Karpas-422 (cell line): ENCODE measurements around the gene OR7D4. TPM values are rescaled to one million over a fixed set of nuclear protein-coding genes. Genes with fewer than 3 reads are reported as not detected.
A peak's percentile ranks its signal among the peaks of the same experiment; 100 is the strongest.
"Not testable (repeated sequence)": the region's sequence is repeated elsewhere in the genome, so short reads cannot be mapped to it uniquely, and the experiment has no call there.

Experiments
- DNase-seq: peaks from one replicate; pipeline ENCODE4 v3.0.0-alpha.2; 2015
- H2AFZ ChIP-seq: fragments of 200-600 bp; sonication (generic); 2 replicates; pipeline ENCODE4 v1.6.1; 2014; ENCODE audit warnings: antibody characterized with exemption, low read length, mixed read lengths
- H3K27ac ChIP-seq: fragments of 200-600 bp; sonication (generic); 2 replicates; pipeline ENCODE4 v1.5.1; 2014; ENCODE audit warnings: mild to moderate bottlenecking, low read length, moderate library complexity
- H3K27me3 ChIP-seq: fragments of 200-600 bp; sonication (generic); 2 replicates; pipeline ENCODE4 v1.6.1; 2014; ENCODE audit warnings: low read length, mixed read lengths
- H3K36me3 ChIP-seq: fragments of 200-600 bp; sonication (generic); 2 replicates; pipeline ENCODE4 v1.6.1; 2014; ENCODE audit warnings: low read length, mixed read lengths; ENCODE audit not compliant: insufficient read depth
- H3K4me1 ChIP-seq: fragments of 200-600 bp; sonication (generic); 2 replicates; pipeline ENCODE4 v1.6.1; 2014; ENCODE audit warnings: mild to moderate bottlenecking, low read length, mixed read lengths
- H3K4me2 ChIP-seq: fragments of 200-600 bp; sonication (generic); 2 replicates; pipeline ENCODE4 v1.6.1; 2014; ENCODE audit warnings: low read length, low read depth, mild to moderate bottlenecking; ENCODE audit not compliant: poor library complexity, severe bottlenecking
- H3K4me3 ChIP-seq: fragments of 200-600 bp; sonication (generic); 2 replicates; pipeline ENCODE4 v1.5.1; 2014; ENCODE audit warnings: mild to moderate bottlenecking, antibody characterized with exemption, low read length, mixed read lengths
- H3K79me2 ChIP-seq: fragments of 200-600 bp; sonication (generic); 2 replicates; pipeline ENCODE4 v1.6.1; 2014; ENCODE audit warnings: mild to moderate bottlenecking, low read length, mixed read lengths
- H3K9ac ChIP-seq: fragments of 200-600 bp; sonication (generic); 2 replicates; pipeline ENCODE4 v1.6.0; 2014; ENCODE audit warnings: low read length
- H3K9me2 ChIP-seq: fragments of 200-600 bp; sonication (generic), shearing (Covaris generic); replicated peaks from 2 replicates; pipeline ENCODE4 v1.6.0; 2014; ENCODE audit warnings: mild to moderate bottlenecking, low read length, moderate library complexity; ENCODE audit not compliant: insufficient read depth
- H3K9me3 ChIP-seq: fragments of 300-700, 200-600 bp; sonication (generic); 2 replicates; pipeline ENCODE4 v1.6.1; 2014; ENCODE audit warnings: low read length, mixed read lengths
- H4K20me1 ChIP-seq: fragments of 200-600 bp; sonication (generic); 2 replicates; pipeline ENCODE4 v1.6.1; 2014; ENCODE audit warnings: mild to moderate bottlenecking, antibody characterized with exemption, low read length, low read depth; ENCODE audit not compliant: insufficient read depth
- total RNA-seq: library from RNA; depleted of rRNA; stranded (reverse); fragments of >200 nt; shearing (Covaris generic); gene quantifications from 2 replicates; pipeline ENCODE4 v1.2.3, GENCODE V29; 2014; ENCODE audit warnings: low replicate concordance; rRNA removed

Gene OR7D4
- total RNA-seq = not detected in 2 replicates

DNA sequence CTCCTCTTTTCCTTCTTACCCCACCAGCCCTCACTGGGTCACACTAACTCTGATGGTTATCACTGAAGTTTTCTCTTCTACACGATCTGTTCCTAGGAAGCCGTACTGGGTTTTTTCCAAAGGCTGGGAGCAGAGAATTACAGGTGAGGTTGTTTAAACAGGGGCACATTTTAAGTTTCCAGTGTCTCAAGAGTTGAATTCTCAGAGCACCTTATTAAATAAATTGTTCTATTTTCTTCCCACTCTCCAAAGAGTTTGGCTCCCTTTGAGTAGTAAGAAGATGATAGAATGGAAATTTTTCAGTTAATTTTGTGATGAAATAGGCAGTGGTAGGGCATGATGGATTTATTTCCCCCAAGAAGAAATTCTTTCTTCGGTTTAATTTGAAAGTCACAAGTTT, at the start of gene OR7D4:
TSS of gene OR7D4 (minus strand) at position 101 of the 400 bp plus-strand sequence. CDS start 4,752 bp downstream, outside the sequence.
- Histone ChIP-seq H3K27me3 (no peaks in the 10 kb centered on the region), H3K9me2 (no peaks in the 10 kb centered on the region), H2AFZ (no peak within 1 kb of the TSS), H3K4me1 (no peaks in the 10 kb centered on the region), H4K20me1 (no peaks in the 10 kb centered on the region), H3K36me3 (no peaks in the 10 kb centered on the region), H3K27ac (no peak within 1 kb of the TSS), H3K9me3 (no peaks in the 10 kb centered on the region), H3K4me3 (no peak within 1 kb of the TSS), H3K9ac (no peak within 1 kb of the TSS), H3K4me2 (no peak within 1 kb of the TSS), H3K79me2 (no peaks in the 10 kb centered on the region)
- no peak for DNase-seq

DNA sequence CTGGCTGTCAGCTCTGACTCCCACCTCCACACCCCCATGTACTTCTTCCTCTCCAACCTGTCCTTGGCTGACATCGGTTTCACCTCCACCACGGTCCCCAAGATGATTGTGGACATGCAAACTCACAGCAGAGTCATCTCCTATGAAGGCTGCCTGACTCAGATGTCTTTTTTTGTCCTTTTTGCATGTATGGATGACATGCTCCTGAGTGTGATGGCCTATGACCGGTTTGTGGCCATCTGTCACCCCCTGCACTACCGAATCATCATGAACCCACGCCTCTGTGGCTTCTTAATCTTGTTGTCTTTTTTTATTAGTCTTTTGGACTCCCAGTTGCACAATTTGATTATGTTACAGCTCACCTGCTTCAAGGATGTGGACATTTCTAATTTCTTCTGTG, 31.8 kb upstream of the OR7D4 start:
- H3K4me3 ChIP-seq = no peak overlapping the region

DNA sequence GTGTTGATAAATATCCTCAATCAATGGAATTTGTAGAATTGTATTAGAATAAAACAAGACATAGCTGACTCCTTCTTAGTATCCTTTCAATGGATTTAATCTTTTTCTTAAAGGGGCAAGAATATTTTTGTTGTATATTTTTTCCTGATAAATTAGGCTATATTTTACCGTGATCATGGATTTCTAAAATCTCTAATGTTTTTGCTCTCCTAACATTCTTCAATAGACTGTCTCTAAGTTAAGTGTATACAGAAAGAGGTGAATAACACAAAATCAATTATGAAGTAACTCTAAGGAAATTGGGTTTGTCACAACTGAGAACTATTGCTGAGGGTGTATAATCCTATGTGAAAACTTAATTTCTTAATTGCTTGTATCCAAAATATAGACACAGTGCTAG, 31.2 kb upstream of the OR7D4 start, which contains the start of gene OR7E24:
TSS of gene OR7E24 (plus strand) at position 301 of the 400 bp plus-strand sequence. CDS start 114 bp downstream, outside the sequence.
- DNase-seq = no peak
- no peaks in the 10 kb centered on the region for H3K9me3 ChIP-seq
- no peak within 1 kb of the TSS for H3K4me2 ChIP-seq
- H3K4me1 ChIP-seq = no peaks in the 10 kb centered on the region
- H4K20me1 ChIP-seq = no peaks in the 10 kb centered on the region
- no peaks in the 10 kb centered on the region for H3K36me3 ChIP-seq
- H3K27me3 ChIP-seq = no peaks in the 10 kb centered on the region
- H3K9ac ChIP-seq = no peak within 1 kb of the TSS
- H2AFZ ChIP-seq = no peak within 1 kb of the TSS
- no peaks in the 10 kb centered on the region for H3K79me2 ChIP-seq
- H3K27ac ChIP-seq = no peak within 1 kb of the TSS
- no peaks in the 10 kb centered on the region for H3K9me2 ChIP-seq
- H3K4me3 ChIP-seq = no peak within 1 kb of the TSS

More for the DNA sequence above, 31.8 kb upstream of the OR7D4 start:
- Histone ChIP-seq H3K27me3 (no peaks in the 10 kb centered on the region), H4K20me1 (no peaks in the 10 kb centered on the region), H2AFZ (no peak overlapping the region), H3K9me2 (no peaks in the 10 kb centered on the region), H3K9ac (no peak overlapping the region), H3K4me2 (no peak overlapping the region), H3K27ac (no peak overlapping the region), H3K79me2 (no peaks in the 10 kb centered on the region), H3K36me3 (no peaks in the 10 kb centered on the region), H3K9me3 (no peaks in the 10 kb centered on the region), H3K4me1 (no peaks in the 10 kb centered on the region)
- DNase-seq = no peak

DNA sequence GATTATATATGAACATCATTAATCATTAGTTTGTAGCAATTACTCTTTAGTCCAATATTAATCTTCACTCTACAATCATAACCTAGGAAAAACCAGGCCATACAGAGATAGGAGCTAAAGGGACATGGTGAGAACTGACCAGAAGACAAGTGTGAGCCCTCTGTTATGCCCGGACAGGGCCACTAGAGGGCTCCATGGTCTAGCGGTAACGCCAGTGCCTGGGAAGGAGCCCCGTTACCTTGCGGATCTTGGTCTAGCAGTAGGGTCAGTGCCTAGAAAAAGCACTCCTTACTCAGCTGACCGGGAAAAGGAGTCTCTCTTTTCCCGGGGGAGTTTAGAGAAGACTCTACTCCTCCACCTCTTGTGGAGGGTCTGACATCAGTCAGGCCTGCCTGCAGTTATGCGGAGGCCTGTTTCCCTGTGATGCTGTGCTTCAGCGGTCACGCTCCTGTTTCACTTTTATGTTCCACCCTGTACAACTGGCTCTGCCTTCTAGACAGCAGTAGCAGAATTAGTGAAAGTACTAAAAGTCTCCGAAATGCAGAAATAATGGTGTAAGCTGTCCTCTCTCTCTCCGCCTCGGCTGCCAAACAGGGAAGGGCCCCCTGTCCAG, 13.8 kb downstream of the OR7D4 start:
- Histone ChIP-seq H3K4me2 (peak overlapping the region; percentile 54), H3K9ac (peak overlapping the region; percentile 49), H3K27me3 (no peaks in the 10 kb centered on the region), H2AFZ (peak overlapping the region; percentile 92), H3K36me3 (no peaks in the 10 kb centered on the region), H3K4me3 (peak overlapping the region; percentile 61; the same call in 1 of the 2 replicates), H3K4me1 (peaks cover 5% of the 10 kb centered on the region), H3K9me3 (no peaks in the 10 kb centered on the region), H3K27ac (no peak overlapping the region), H3K79me2 (no peaks in the 10 kb centered on the region), H4K20me1 (no peaks in the 10 kb centered on the region), H3K9me2 (no peaks in the 10 kb centered on the region)
- DNase-seq = peak; percentile 83

DNA sequence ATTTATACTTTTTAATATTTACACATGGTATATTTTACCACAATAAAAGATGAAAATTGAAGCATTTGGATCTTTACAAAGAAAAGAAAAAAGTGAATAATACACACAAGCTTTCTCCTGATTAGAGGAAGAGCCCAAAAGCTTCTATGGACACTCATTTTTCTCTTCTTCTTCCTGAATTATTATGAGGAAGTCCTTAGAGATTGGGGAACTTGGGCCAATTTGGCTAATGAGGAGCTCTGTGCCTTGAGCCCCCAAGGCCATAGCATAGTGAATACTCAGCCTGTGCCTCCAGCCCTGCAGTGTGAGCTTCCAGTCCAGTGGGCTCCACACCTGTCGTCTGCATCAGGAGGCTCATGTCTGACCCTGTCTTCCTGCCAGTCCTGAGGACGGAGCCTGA, 21.3 kb downstream of the OR7D4 start:
- not testable (repeated sequence) for H3K27me3 ChIP-seq, H3K4me3 ChIP-seq

DNA sequence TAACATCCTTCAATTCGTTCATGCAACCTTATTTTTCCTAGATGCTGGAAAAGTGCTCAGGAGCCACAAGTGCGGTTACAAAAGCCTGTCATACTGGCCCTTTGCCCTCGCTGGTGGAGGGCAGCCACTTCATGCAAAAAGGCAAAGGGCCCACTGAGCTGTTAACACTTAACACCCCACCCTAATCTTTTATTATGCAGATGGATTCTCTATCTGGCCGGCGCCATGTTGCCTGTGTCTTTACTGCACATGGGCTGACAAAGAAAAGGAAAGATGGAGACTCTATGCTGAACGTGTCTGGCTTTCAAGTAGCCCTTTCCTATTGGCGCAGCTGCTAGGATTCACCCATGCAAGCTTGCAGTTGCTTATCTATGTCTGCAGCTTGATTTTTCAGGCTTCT, 29.9 kb downstream of the OR7D4 start:
- no peaks in the 10 kb centered on the region for H3K79me2 ChIP-seq
- no peaks in the 10 kb centered on the region for H3K4me1 ChIP-seq
- no peaks in the 10 kb centered on the region for H3K9me3 ChIP-seq
- no peaks in the 10 kb centered on the region for H4K20me1 ChIP-seq
- H3K27ac ChIP-seq = no peak overlapping the region
- no peak overlapping the region for H3K9ac ChIP-seq
- no peak overlapping the region for H3K4me3 ChIP-seq
- DNase-seq = no peak
- no peak overlapping the region for H2AFZ ChIP-seq
- no peak overlapping the region for H3K4me2 ChIP-seq
- H3K9me2 ChIP-seq = no peaks in the 10 kb centered on the region
- no peaks in the 10 kb centered on the region for H3K27me3 ChIP-seq
- H3K36me3 ChIP-seq = no peaks in the 10 kb centered on the region

More for the DNA sequence above, 21.3 kb downstream of the OR7D4 start:
- H3K9me3 ChIP-seq, H3K36me3 ChIP-seq, H3K79me2 ChIP-seq, DNase-seq, H4K20me1 ChIP-seq, H3K4me2 ChIP-seq, H3K9ac ChIP-seq, H3K27ac ChIP-seq, H3K4me1 ChIP-seq, H3K9me2 ChIP-seq, H2AFZ ChIP-seq: not testable (repeated sequence)

DNA sequence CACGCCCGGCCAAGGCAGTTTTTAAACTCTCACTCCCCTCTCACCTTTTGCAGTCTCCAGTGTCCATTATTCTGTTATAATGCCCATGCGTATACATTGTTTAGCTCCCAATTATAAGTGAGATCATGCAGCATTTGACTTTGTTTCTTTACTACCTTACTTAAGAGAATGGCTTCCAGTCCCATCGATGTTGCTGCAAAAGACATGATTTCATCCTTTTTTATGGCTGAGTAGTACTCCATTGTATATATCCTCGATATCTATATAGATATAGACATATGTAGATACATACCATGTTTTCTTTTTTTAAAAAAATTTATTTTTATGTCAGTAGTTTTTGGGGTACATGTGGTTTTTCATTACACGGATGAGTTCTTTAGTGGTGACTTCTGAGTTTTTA, 32.2 kb downstream of the OR7D4 start:
- no peaks in the 10 kb centered on the region for H3K36me3 ChIP-seq
- H3K9ac ChIP-seq = no peak overlapping the region
- no peak overlapping the region for H3K4me3 ChIP-seq
- H2AFZ ChIP-seq = no peak overlapping the region
- H3K4me2 ChIP-seq = no peak overlapping the region
- H3K27ac ChIP-seq = no peak overlapping the region
- no peaks in the 10 kb centered on the region for H3K9me2 ChIP-seq
- no peak for DNase-seq
- H4K20me1 ChIP-seq = no peaks in the 10 kb centered on the region
- no peaks in the 10 kb centered on the region for H3K79me2 ChIP-seq
- H3K4me1 ChIP-seq = no peaks in the 10 kb centered on the region
- H3K9me3 ChIP-seq = no peaks in the 10 kb centered on the region
- H3K27me3 ChIP-seq = no peaks in the 10 kb centered on the region

DNA sequence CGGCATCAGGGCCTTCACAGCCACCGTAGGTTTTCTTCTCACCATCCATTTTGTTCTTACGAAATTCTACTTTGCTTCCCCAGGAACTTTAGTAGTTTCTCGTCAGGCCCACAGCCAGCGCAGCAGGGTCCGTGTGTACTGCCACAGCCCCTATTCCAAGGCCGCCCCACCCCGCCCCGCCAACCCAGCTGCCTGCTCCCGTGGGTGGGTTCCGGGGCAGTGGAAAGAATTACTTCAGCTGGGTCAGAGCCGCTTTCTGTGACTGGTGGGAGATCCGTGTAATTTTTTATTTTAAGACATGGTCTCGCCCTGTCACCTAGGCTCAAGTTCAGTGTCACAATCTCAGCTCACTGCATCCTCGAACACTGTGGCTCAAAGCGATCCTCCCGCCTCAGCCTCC, 36.4 kb downstream of the OR7D4 start:
- Histone ChIP-seq H3K4me2 (no peak overlapping the region), H3K9me2 (no peaks in the 10 kb centered on the region), H4K20me1 (no peaks in the 10 kb centered on the region), H2AFZ (no peak overlapping the region), H3K4me3 (no peak overlapping the region), H3K27ac (no peak overlapping the region), H3K9me3 (no peaks in the 10 kb centered on the region), H3K79me2 (no peaks in the 10 kb centered on the region), H3K4me1 (no peaks in the 10 kb centered on the region), H3K36me3 (no peaks in the 10 kb centered on the region), H3K27me3 (no peaks in the 10 kb centered on the region), H3K9ac (no peak overlapping the region)
- no peak for DNase-seq
